Vagina (tissue), 2 donors: Measurements from ENCODE around the gene SARS1. TPM values are rescaled to one million over a fixed set of nuclear protein-coding genes. Genes with fewer than 3 reads are reported as not detected.

Source experiments
- DNase-seq, 2 donors: peaks; one replicate each; pipeline ENCODE4 v3.0.0-alpha.2; 2017; ENCODE audit errors: extremely low spot score in 2 of 2
- H3K27ac ChIP-seq: fragments of 200-600 bp; sonication (generic); one replicate; pipeline ENCODE4 v1.5.1; 2019
- H3K27me3 ChIP-seq: fragments of 200-600 bp; sonication (generic); one replicate; pipeline ENCODE4 v1.5.1; 2019
- H3K36me3 ChIP-seq, 2 donors: fragments of 200-600 bp; sonication (generic); one replicate each; pipeline ENCODE4 v1.5.1; 2017 to 2019
- H3K4me1 ChIP-seq: fragments of 200-600 bp; sonication (generic); one replicate; pipeline ENCODE4 v1.5.1; 2019
- H3K4me3 ChIP-seq, 2 donors: fragments of 200-600 bp; sonication (generic); 1 replicate in 1 of 2; 2 replicates in 1 of 2; pipeline ENCODE4 v1.5.1; 2016 to 2019
- H3K9me3 ChIP-seq: fragments of 200-600 bp; sonication (generic); one replicate; pipeline ENCODE4 v1.5.1; 2019
- POLR2A ChIP-seq, 2 donors: fragments of 450-650 bp; IDR thresholded peaks; one replicate each; pipeline ENCODE4 v1.6.1; 2017; ENCODE audit warnings: antibody characterized with exemption in 2 of 2, mild to moderate bottlenecking in 2 of 2, moderate library complexity in 2 of 2
- POLR2AphosphoS5 ChIP-seq, 2 donors: sonication (generic); formaldehyde crosslinking; IDR thresholded peaks; one replicate each; pipeline ENCODE4 v1.9.0; 2017; ENCODE audit warnings: antibody characterized with exemption in 2 of 2, mild to moderate bottlenecking in 2 of 2, low read depth in 1 of 2; ENCODE audit not compliant: insufficient read depth in 1 of 2
- intact Hi-C: fragments of 100-400 bp; cut with DNase I; formaldehyde crosslinking; loops from one replicate; pipeline ENCODE4 v1.15.1; 2023
- total RNA-seq: library from RNA; depleted of rRNA; stranded (reverse); fragments of >200 nt; gene quantifications from one replicate; pipeline ENCODE4 v1.2.3, GENCODE V29; 2016
- TF ChIP-seq, protein P1 (sequence below), 3 experiments: fragments of 450-650 bp in 2 of 3; fragments of 200-600 bp in 1 of 3; sonication (generic) in 1 of 3; IDR thresholded peaks; one replicate each; pipeline ENCODE4 v1.5.1; 2017 to 2019; ENCODE audit warnings: antibody characterized with exemption in 3 of 3, mild to moderate bottlenecking in 2 of 3, moderate library complexity in 2 of 3

Gene SARS1, protein sequence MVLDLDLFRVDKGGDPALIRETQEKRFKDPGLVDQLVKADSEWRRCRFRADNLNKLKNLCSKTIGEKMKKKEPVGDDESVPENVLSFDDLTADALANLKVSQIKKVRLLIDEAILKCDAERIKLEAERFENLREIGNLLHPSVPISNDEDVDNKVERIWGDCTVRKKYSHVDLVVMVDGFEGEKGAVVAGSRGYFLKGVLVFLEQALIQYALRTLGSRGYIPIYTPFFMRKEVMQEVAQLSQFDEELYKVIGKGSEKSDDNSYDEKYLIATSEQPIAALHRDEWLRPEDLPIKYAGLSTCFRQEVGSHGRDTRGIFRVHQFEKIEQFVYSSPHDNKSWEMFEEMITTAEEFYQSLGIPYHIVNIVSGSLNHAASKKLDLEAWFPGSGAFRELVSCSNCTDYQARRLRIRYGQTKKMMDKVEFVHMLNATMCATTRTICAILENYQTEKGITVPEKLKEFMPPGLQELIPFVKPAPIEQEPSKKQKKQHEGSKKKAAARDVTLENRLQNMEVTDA
- 135 TPM for total RNA-seq

DNA sequence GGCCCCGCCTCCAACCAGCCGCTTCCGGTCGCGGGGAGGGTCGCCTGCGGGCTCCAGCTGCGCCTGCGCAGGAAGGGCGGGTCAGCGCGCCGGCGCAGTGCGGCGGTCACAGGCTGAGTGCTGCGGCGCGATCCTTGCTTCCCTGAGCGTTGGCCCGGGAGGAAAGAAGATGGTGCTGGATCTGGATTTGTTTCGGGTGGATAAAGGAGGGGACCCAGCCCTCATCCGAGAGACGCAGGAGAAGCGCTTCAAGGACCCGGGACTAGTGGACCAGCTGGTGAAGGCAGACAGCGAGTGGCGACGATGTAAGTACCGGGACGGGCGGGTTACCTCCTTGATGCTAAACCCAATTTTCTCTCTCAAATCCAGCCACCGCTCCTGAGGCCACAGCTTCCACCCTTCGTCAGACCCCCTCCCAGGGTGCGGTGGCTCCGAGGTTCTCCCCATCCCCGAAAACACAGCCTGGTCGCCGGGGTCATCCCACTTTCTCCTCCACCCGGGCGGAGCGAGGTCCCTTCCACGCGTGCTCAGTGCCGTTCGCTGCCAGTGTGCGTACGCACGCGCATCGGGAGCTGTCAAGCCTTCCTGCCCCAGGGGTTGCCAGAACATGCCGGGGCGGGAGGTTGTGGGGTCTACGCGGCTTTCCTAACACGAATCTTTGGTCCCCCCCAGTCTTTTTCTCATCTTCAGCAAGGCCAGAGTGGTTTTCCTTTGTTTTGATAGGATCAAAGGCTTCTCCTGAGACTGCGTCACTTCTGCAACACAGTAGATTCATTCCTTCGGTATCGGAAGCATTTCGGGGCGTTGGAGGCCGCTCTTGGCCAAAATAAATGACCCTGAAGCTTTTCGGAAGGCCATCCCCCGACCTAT, at the start of gene SARS1:
Gene SARS1 (plus strand): TSS at position 95 of the 870 bp plus-strand sequence. CDS start 75 bp downstream, at position 170.
- Histone ChIP-seq H3K9me3 (no peaks in the 10 kb centered on the region), H3K4me3 (peak within 1 kb of the TSS; percentile 78 to 91), H3K4me1 (peaks cover 32% of the 10 kb centered on the region), H3K27me3 (no peaks in the 10 kb centered on the region), H3K27ac (peak within 1 kb of the TSS; percentile 93), H3K36me3 (no peaks in the 10 kb centered on the region)
- intact Hi-C loops, result loop anchor here (5.0 kb wide), 1 partner anchor 112 kb away; no protein-coding TSS in a partner anchor
- peak in 1 of 2 donors; percentile 94 for DNase-seq
- TF ChIP-seq, protein P1, sequence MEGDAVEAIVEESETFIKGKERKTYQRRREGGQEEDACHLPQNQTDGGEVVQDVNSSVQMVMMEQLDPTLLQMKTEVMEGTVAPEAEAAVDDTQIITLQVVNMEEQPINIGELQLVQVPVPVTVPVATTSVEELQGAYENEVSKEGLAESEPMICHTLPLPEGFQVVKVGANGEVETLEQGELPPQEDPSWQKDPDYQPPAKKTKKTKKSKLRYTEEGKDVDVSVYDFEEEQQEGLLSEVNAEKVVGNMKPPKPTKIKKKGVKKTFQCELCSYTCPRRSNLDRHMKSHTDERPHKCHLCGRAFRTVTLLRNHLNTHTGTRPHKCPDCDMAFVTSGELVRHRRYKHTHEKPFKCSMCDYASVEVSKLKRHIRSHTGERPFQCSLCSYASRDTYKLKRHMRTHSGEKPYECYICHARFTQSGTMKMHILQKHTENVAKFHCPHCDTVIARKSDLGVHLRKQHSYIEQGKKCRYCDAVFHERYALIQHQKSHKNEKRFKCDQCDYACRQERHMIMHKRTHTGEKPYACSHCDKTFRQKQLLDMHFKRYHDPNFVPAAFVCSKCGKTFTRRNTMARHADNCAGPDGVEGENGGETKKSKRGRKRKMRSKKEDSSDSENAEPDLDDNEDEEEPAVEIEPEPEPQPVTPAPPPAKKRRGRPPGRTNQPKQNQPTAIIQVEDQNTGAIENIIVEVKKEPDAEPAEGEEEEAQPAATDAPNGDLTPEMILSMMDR (IDR thresholded peaks at IDR 0.05), result no peak
- TF ChIP-seq POLR2A (IDR thresholded peaks at IDR 0.05) (peak in 1 of 2 donors; percentile 95), POLR2AphosphoS5 (IDR thresholded peaks at IDR 0.05; ENCODE audit: insufficient read depth in 1 of 2, low read depth in 1 of 2) (peak; percentile 57 to 99)

DNA sequence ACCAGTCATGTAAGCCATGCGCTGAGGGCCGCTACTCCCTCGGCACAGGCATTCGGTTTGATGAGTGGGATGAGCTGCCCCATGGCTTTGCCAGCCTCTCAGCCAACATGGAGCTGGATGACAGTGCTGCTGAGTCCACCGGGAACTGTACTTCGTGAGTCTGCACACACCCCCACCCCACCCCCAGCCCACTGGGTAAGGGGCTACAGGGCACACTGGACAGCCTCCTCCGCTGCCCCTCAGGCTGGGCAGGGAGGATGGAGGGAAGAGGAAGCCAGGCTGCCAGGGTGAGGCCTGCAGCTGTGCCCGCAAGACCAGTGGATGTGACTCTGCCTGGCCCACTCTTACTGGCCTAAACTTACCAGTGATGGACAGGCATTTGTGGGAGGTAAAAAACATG, 49.2 kb upstream of the SARS1 start:
- no peak overlapping the region for H3K27ac ChIP-seq
- TF ChIP-seq POLR2A (IDR thresholded peaks at IDR 0.05) (no peak), POLR2AphosphoS5 (IDR thresholded peaks at IDR 0.05; ENCODE audit: insufficient read depth in 1 of 2, low read depth in 1 of 2) (no peak)
- TF ChIP-seq, protein P1 (IDR thresholded peaks at IDR 0.05), result no peak

DNA sequence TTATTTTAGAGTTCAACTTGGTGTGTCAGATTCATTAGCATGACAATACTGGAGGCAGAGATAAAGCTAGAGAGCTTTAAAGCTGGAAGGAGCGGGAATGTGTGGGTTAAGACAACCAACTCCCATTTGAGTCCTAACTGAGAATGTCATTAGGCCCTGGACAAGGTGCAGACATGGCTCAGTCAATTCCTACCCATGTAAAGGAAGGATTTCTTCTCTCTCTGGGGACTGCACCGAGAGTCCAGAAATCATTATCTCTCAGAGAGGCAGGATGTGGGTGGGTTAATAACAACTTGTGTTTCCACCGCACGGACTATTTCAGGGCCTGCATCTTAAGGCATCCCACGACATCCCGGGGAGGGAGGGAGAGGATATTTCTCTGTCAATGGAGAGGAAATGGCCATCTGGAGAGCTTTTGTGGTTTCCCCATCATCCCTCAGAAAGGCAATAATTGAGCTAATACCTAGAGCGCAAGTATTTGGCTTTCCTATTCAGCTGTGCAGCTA, 46.7 kb upstream of the SARS1 start:
- no peak overlapping the region for H3K27ac ChIP-seq
- intact Hi-C loops, result no loop called here
- no peaks in the 10 kb centered on the region for H3K27me3 ChIP-seq
- TF ChIP-seq, protein P1 (IDR thresholded peaks at IDR 0.05), result no peak
- TF ChIP-seq POLR2AphosphoS5 (IDR thresholded peaks at IDR 0.05; ENCODE audit: insufficient read depth in 1 of 2, low read depth in 1 of 2), result no peak
- no peak for TF ChIP-seq POLR2A (IDR thresholded peaks at IDR 0.05)
- H3K36me3 ChIP-seq, result no peaks in the 10 kb centered on the region
- no peak for DNase-seq
- H3K9me3 ChIP-seq, result no peaks in the 10 kb centered on the region
- peaks cover 10% of the 10 kb centered on the region for H3K4me1 ChIP-seq
- H3K4me3 ChIP-seq, result no peak overlapping the region

More for the DNA sequence above, 49.2 kb upstream of the SARS1 start:
- H3K36me3 ChIP-seq, result no peaks in the 10 kb centered on the region
- intact Hi-C loops, result no loop called here
- H3K4me1 ChIP-seq, result peaks cover 16% of the 10 kb centered on the region
- H3K9me3 ChIP-seq, result no peaks in the 10 kb centered on the region
- H3K4me3 ChIP-seq, result no peak overlapping the region
- DNase-seq, result no peak
- no peaks in the 10 kb centered on the region for H3K27me3 ChIP-seq

DNA sequence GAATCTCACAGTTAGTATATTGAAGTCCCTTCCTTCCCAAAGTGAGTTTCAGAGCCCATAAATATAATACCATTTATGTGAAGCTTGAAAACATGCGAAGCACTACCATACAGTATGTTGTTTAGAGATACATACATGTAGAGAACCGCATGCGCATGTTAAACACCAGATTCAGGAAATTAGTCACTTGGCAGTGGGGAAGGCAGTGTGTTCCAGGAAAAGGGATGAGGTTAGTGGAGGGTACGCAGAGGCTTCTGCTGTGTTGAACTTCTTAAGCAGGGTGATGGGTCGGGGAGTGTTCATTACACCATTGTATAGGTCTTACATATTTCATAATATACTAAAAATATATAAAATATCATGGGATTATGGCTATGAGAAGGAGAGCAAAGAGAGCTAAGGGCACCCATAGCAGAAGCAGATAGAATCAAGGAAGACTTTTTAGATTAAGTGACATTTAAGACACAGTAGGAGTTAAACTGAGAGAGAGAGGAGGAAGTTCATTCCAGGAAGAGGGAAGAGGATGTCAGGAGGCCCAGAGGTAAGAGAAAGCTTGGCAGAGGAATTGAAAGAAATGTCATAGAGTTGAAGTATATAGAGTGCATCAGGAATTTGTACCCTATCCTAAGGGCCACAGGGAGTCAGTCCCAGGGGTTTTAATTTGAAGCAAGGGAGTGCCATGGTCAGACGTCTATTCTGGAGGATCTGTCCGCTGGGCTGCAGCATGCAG, 43.5 kb upstream of the SARS1 start:
- no peak for TF ChIP-seq POLR2AphosphoS5 (IDR thresholded peaks at IDR 0.05; ENCODE audit: insufficient read depth in 1 of 2, low read depth in 1 of 2)
- no peak for TF ChIP-seq POLR2A (IDR thresholded peaks at IDR 0.05)
- TF ChIP-seq, protein P1 (IDR thresholded peaks at IDR 0.05), result no peak
- intact Hi-C loops, result no loop called here
- Histone ChIP-seq H3K27ac (no peak overlapping the region), H3K4me3 (no peak overlapping the region), H3K9me3 (no peaks in the 10 kb centered on the region), H3K36me3 (no peaks in the 10 kb centered on the region), H3K4me1 (no peaks in the 10 kb centered on the region), H3K27me3 (no peaks in the 10 kb centered on the region)
- no peak for DNase-seq
